CD4-positive, alpha-beta T cell treated with Interleukin-12 subunit alpha and Interleukin-12 subunit beta, for 1 hour (primary cell): Measurements from ENCODE around the gene RASL12.
A peak's percentile ranks its signal among the peaks of the same experiment; 100 is the strongest.
"Not testable (repeated sequence)": the region's sequence is repeated elsewhere in the genome, so short reads cannot be mapped to it uniquely, and the experiment has no call there.

Source experiments
- DNase-seq: peaks from one replicate; pipeline ENCODE4 v3.0.0-alpha.2; 2020

Gene RASL12

GRCh38 chr15:65054333-65055200, 13.2 kb downstream of the RASL12 start:
- DNase-seq, result peak; percentile 55

DNA sequence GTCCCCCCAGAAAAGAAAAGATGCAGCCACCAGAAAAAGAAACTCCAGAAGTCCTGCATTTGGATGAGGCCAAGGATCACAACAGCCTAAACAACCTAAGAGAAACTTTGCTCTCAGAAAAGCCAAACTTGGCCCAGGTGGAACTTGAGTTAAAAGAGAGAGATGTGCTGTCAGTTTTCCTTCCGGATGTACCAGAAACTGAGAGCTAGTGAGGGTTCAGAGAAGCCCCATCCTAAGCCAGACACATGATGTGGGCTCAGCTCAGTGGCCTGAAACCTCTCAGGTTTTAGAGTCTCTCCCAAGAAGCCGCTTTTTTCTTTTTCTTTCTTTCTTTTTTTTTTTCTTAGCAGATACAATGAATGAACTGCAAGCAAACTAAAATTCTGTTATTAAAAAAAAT, 14.8 kb downstream of the RASL12 start:
- no peak for DNase-seq

DNA sequence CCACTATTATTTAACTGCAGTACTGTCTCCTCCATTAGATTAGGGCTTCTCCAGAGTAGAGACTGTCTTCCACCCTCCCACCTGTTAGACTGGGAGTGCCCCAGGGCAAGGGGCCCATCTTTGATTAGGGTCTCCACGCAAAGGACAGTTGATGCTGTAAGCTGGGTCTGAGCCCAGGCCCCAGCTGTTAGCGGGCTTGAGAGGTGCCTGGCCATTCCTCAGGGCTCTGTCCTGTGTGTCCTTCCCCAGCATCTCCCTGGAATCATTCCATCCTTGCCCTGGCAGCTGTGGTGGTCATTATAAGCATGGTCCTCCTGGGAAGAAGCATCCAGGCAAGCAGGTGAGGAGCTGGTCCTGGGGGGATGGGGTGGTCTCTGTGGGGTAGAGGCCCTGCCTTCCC, 16.5 kb downstream of the RASL12 start:
- DNase-seq, result no peak

- no peak for DNase-seq
Observed at GRCh38 chr15:65050270-65050669, 17.5 kb downstream of the RASL12 start.

- DNase-seq, result peak; percentile 89
Observed at GRCh38 chr15:65049418-65049840, 18.4 kb downstream of the RASL12 start.

GRCh38 chr15:65048241-65048640, 19.6 kb downstream of the RASL12 start:
- no peak for DNase-seq

DNA sequence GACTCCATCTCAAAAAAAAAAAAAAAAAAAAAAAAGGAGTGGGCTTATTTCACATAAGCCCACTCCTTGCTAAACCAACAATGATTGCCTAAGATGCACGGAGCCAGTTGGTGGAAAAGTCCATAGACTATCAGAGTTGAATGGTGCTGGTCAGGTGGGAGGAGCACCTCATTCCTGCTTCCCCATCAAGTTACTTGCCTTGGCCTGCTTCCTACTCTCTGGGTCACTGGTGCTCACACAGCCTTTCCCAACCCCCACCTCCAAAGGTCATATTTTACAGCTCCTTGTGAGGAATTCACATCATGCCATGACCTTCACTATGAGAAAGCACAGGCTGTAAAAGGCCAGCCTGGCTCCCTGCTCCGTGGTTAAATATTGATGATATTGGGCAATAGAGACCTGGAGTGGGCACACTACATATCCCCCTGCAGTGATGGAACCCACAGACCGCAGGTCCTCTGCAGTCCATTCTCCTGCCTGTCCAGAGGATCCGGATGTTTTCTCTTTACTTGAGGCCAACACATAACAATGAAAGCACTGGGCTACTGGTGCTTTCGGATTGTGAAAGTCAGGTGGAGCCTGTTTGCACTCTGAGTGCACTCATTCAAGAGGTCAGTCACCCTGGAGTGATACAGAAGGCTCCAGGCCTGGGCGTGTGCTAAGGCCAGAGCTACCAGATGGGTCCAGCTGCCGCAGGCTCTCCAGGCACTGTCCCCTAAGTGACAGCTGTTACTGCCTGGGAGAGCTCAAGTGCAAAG, 22.9 kb downstream of the RASL12 start, which contains the start of gene SLC51B:
SLC51B (plus strand) TSS at position 664 of the 758 bp plus-strand sequence. CDS start 4,618 bp downstream, outside the sequence.
- DNase-seq, result no peak

DNA sequence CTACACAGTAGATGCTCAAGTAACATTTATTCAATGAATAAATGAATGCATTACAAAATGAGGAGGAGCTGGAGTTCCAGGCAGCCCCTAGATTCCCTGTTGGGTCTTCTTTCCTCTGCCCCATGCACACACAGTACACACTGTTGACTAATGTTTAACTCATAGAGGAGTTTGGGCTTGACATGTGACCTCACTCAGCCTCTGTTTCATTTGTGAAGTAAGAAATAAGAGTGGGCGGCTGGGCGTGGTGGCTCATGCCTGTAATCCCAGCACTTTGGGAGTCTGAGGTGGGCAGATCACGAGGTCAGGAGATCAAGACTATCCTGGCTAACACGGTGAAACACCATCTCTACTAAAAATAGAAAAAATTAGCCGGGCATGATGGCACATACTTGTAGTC, 23.6 kb downstream of the RASL12 start:
- not testable (repeated sequence) for DNase-seq

- no peak for DNase-seq
Observed at GRCh38 chr15:65042776-65043327, 24.9 kb downstream of the RASL12 start.

- no peak for DNase-seq
Observed at GRCh38 chr15:65041787-65042186, 26.0 kb downstream of the RASL12 start.

- no peak for DNase-seq
Observed at GRCh38 chr15:65040461-65040860, 27.3 kb downstream of the RASL12 start.

DNA sequence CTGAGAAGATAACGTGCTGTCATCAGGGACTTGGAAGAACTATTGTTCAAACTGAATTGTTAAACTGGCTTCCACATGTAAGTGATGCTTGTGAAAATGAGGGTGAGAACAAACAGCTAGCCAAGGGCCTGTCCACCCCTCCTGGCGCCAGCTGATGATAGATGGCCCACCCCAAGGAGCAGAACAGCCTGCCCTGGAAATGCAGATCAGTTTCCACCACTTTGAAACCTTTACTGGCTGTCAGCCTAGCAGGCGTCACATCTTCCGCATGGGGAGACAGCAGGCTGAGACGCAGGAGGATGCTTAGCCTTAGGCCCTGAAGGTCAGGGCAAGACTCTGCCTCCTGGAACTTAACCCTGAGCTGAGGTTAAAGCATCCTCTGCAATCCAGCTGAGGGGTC, 29.0 kb downstream of the RASL12 start:
- DNase-seq, result no peak

DNA sequence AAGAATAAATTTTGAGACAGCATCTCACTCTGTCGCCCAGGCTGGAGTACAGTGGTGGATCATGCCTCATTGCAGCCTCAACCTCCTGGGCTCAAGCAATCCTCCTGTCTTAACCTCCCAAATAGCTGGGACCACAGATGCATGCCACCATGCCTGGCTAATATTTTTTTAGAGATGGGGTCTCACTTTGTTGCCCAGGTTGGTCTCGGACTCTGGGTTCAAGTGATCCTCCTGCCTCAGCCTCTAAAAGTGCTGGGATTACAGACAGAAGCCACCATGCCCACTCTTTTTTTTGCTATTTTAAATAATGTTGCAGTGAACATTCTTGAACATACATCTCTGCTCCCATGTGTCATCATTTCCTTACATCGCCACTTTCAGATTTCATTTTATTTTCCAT, 29.4 kb downstream of the RASL12 start:
- DNase-seq, result no peak

DNA sequence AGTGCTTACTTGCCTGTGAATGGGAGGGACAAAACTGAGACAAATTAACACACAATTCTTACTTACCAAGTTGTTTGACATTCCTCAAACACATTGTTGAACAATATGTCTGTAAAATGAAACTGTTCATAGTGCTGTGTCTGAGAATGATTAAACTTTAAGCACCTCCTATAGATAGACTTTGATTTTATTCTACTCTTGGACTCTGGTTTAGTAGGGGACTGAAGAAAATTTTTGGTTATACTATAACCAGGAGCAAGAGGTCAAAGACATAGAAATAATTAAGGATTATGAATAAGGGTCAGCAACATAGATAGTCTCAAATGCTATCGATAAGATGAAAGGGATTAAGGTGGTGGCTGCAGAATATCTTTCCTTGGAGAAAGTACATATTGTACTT, 30.5 kb downstream of the RASL12 start:
- DNase-seq, result no peak

GRCh38 chr15:65034719-65035118, 33.1 kb downstream of the RASL12 start:
- DNase-seq, result no peak

- peak; percentile 52 for DNase-seq
Observed at GRCh38 chr15:65033659-65034269, 34.0 kb downstream of the RASL12 start.

DNA sequence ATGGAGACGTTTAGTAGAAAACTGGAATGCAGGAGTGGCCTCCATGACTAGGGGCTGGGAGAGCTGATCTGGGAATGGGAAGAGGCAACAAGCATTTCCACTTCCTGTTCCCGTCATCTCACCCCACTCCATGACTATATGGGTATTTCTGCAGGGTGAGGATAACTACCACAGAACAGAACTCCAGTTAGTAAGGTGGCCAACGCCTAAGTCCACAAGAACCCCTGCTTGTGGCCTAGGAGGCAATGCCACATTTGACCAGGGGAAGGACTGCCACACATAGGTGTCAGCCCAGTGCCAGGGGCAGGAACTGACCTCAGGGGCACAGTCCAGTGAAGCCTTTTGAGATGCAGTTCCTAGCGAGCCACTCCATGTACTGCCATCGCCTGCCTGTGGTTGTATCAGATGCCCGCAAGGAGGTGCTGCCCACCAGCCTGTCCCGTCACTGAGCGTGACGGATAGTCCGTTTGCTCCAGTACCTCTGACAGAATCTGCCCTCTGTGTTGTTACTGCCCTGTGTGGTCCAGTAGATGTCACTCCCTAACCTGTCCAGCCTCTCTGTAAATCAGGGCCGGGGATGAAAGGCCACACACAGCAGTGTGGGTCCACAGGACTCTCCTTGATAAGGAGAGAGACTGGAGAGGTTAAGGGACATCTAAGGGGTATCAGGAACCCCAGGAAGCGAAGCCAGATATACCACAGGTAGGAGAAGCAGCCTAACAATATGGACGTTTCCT, 34.8 kb downstream of the RASL12 start:
- peak; percentile 43 for DNase-seq

- DNase-seq, result no peak
Observed at GRCh38 chr15:65029736-65030208, 38.0 kb downstream of the RASL12 start.

GRCh38 chr15:65028921-65029735, 38.7 kb downstream of the RASL12 start, which contains the start of gene MTFMT:
TSS of gene MTFMT (minus strand) at chr15:65029639. CDS start at chr15:65029613, 26 bp downstream.
- DNase-seq, result peak; percentile 93

- DNase-seq, result peak; percentile 10
Observed at GRCh38 chr15:65028338-65028737, 39.5 kb downstream of the RASL12 start.

DNA sequence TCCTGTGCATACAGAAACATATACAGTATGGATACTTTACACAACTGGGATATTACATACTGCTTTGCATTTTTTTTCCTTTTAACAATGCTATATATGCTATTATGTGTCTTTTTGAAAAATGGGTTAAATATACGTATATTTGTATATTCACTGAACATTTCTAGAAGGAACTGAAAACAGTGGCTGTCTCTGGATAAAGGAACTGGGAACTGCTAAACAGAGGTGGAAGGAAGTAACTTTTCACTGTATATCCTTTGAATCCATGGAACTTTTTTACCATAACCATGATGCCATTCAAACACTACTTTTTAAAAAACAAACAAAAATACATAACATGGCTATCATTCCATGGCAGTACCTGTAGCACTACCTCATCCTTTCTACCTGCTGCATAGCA, 40.2 kb downstream of the RASL12 start:
- DNase-seq, result no peak
